ENCODE results near the gene FGF14. TPM values are rescaled to one million over a fixed set of nuclear protein-coding genes. Genes with fewer than 3 reads are reported as not detected.

The FGF14 gene
- total RNA-seq, 2 experiments from 2014 or later = not detected

DNA sequence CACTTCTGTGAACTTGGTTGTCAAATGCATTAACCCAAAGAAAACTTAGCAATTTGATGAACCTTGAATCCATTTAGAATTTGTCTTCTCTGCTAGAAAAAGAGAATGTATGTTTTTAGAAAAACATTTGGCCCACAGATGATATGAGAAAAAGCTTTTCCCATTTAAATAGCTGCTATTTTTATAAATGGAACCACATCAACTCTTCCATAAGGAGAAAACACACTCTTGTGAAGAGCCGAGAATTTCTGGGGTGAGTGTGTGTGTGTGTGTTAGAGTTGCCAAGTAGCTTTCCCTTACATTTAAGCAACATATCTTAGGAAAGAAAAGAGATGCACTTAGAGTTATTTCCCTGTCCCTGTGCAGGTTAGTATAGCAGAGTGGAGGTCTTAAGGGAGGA, 626.6 kb downstream of the FGF14 start:
- CTCF ChIA-PET = no interaction called here
- POLR2A ChIA-PET = no interaction called here

DNA sequence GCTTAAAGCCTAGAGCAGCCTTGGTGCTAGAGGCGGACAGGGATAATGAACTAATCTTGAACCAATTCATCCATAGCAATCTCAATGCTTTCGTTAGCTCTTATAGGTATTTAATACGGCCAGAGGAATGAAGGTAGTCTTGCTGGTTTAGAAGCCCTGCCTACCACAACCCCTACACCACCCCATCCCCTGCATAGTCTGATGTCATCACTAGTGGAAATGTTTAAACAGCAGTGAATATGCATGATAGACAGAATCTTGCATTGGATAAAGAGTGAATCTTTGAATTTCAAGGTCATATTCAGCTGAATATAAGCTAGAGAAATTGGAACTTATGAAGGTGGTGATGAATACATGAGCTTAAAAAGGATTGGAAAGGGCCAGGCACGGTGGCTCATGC, 627.5 kb downstream of the FGF14 start:
- ChIA-PET CTCF (no interaction called here), POLR2A (no interaction called here)

GRCh38 chr13:101773062-101773461, 628.8 kb downstream of the FGF14 start:
- ChIA-PET CTCF (no interaction called here), POLR2A (no interaction called here)

DNA sequence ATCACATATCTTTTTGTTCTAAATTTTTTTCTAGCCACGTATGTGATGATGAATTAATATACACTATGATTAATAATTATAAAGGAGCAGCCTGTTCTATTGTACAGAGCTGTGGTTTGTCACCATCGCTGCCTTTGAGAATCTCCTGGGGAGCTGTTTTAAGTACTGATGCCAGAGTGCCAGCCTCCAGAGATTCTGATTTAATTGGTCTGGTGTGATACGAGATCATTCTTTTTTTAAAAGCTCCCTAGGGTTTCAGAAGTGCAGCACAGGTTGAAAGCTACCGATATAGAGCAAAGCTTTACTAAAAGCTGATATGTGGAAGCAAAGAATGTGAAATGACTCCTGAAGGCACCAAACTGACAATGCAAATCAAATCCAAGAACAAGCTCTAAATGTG, 634.7 kb downstream of the FGF14 start:
- ChIA-PET CTCF (no interaction called here), POLR2A (no interaction called here)

DNA sequence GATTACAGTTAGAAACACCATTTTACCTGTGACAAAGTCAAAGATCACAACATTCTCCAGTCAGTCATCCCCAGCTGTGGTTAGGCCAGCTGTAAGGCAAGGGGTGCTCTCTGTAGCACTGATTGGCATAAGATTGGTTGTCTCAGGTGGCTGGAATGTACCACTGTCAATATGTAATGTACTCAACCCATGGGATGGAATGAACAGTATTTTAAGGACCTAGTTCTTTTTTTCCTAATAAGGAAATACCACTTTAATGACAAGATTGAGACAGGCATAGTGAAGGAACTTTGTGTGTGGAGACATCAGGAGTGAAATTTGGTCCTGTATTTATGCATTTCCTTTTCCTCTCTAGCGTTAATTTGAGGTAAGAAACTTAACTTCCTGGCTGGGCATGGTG, 638.7 kb downstream of the FGF14 start:
- ChIA-PET POLR2A (no interaction called here), CTCF (no interaction called here)

- ChIA-PET POLR2A (interaction anchor here (0.5 kb wide), 1 partner anchor 622 kb away, joined by 3 read pairs; no protein-coding TSS in a partner anchor), CTCF (interaction anchor here (0.7 to 1.2 kb wide), 2 partner anchors 14 to 250 kb away, joined by 3 read pairs; no protein-coding TSS in a partner anchor)
Observed at GRCh38 chr13:101757446-101758039, 644.3 kb downstream of the FGF14 start.

DNA sequence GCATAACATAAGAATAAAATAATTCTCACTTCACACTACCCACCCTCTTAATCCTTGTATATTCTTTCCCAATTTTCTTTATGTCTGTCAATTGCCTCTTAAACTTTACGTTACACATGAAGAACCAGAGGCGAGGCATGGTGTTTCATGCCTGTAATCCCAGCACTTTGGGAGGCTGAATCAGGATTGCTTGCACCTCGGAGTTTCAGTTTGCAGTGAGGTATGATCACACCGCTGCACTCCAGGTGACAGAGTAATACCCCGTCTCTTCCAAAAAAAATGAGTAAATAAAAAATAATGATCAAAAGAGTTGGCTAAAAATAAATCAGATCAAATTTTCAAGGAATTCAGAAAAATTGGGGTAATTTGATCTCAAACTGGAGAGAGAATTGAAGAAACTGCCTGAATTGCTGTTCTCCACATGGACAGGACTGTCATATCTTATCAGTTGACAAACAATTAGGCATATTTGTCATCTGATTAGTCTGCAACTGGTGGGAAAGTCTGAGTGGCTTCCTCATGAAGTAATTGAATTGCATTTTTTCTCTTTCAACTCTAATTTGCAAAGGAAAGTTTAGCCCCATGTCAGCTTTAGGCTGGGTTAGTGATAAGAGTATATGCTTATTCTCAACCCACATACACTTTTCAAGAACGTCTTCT, 646.5 kb downstream of the FGF14 start:
- CTCF ChIA-PET = no interaction called here

DNA sequence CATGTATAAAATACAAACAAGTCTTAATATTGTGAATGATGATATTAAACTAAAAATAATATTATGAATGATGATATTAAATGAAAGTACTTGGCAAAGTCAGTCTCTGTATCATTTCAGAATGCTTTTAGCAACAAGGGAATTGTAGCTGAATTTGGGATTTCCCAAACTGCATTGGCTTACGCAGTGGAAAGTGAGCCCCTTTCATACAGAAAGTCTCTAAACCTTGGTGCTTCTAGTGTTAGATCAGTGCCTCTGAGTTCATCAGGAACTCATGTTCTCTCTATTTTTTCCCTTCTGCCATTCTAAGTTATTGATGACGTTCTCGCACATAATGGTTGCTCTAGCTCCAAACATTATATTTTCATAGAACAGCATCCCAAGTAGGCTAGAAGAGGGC, 649.4 kb downstream of the FGF14 start:
- CTCF ChIA-PET = no interaction called here
- POLR2A ChIA-PET = no interaction called here

More for the DNA sequence above, 646.5 kb downstream of the FGF14 start:
- POLR2A ChIA-PET = no interaction called here

- ChIA-PET CTCF (no interaction called here), POLR2A (no interaction called here)
Observed at GRCh38 chr13:101751488-101751887, 650.4 kb downstream of the FGF14 start.

DNA sequence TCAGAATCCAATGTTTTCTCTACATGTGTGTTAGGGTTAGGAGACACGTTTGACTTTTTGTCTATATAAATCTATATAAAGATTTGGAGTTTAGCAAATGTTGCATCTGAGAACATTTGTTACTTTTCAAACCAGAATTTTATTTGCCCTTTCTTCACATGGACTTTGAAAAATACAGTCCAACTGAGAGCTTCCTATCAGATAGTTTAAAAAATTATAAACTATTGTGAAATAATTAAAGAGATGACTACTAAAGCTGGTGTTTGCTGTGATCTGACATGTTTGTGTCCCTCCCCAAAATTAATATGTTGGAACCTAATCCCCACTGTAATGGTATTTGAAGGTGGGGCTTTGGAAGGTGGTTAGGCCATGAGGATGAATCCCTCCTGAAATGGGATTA, 652.3 kb downstream of the FGF14 start:
- POLR2A ChIA-PET = no interaction called here
- CTCF ChIA-PET = no interaction called here

GRCh38 chr13:101747039-101747438, 654.8 kb downstream of the FGF14 start:
- ChIA-PET CTCF (no interaction called here), POLR2A (no interaction called here)

- POLR2A ChIA-PET = no interaction called here
- CTCF ChIA-PET = no interaction called here
Observed at GRCh38 chr13:101746513-101746912, 655.3 kb downstream of the FGF14 start.

GRCh38 chr13:101739382-101740178, 662.3 kb downstream of the FGF14 start:
- CTCF ChIA-PET = no interaction called here

GRCh38 chr13:101738336-101738735, 663.5 kb downstream of the FGF14 start:
- ChIA-PET CTCF (no interaction called here), POLR2A (no interaction called here)

More at GRCh38 chr13:101739382-101740178, 662.3 kb downstream of the FGF14 start:
- POLR2A ChIA-PET = no interaction called here

DNA sequence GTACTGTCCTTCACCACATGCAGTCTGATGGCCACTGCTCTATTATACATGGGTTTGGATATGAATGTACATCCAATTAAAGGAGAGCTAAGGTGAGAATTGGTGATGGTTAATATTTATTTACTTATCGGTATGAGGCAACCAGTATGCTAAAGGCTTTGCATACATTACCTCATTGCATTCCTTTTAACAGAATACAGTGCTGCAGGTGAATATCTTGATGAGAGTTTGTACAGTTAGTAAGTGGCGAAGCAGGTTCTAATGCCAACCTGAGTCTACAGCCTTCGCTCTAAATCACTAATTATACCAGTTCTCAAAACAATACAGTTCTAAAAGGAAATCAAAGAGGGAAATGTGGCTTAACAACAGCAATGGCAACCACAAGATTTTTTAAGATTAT, 665.3 kb downstream of the FGF14 start:
- CTCF ChIA-PET = no interaction called here
- POLR2A ChIA-PET = no interaction called here

- ChIA-PET CTCF (no interaction called here), POLR2A (no interaction called here)
Observed at GRCh38 chr13:101730420-101731000, 671.3 kb downstream of the FGF14 start.

DNA sequence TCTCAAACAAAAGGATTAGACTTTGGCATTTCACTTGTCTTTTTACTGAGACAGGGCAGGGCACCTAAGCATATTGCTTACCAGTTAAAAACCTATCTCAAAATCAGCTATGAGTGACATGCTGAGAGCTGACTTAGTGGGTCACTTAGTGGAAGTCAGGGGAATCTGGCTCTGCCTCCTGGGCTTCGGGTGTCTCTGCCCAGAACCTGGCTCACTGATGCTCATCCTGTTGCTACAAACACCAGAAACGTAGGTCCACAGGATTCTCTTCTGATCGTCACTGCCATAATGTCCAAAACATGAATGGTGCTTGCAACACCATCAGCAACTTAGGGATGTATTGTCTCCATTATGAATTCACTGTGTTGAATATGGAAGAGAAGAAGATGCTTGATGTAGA, 673.2 kb downstream of the FGF14 start:
- POLR2A ChIA-PET = no interaction called here
- CTCF ChIA-PET = no interaction called here

GRCh38 chr13:101728021-101728420, 673.8 kb downstream of the FGF14 start:
- CTCF ChIA-PET = no interaction called here
- POLR2A ChIA-PET = no interaction called here

DNA sequence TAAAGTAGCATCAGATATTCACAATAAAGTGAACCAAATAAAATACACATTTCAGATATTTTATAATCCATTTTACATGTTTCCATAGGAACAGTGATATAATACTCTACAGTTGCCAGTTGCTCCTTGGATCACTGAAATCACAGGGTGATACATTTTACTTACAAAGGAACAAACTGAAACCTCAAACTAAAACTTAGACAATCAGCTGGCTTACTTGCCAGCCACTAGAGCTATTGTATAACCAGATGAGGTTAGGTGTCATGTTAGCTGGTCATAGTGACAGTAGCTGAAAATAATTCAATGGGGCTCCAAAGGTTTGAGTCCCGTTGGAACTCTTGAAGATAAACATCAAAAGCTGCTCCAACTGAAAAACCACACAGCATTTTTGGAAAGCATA, 674.7 kb downstream of the FGF14 start:
- POLR2A ChIA-PET = no interaction called here
- CTCF ChIA-PET = no interaction called here

- ChIA-PET POLR2A (no interaction called here), CTCF (no interaction called here)
Observed at GRCh38 chr13:101726681-101727080, 675.2 kb downstream of the FGF14 start.

DNA sequence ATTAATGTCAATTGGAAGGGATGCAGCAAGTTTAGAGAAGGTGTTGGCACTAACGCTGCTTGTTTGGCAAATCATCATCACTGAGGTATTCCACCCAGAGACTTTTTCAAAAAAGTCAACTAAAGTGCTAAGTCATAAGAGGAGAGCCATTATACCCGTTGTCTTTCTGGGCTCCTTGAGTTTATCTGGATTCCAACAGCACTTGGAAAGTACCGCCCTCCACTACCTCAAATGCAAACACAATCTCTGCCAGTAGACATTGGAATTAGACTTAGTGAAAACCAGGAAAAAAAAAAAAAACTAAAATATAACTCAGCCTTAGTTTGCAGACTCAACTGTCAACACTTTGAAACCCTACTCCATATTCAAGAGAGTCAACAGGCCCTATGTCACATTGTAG, 683.4 kb downstream of the FGF14 start:
- ChIA-PET CTCF (no interaction called here), POLR2A (no interaction called here)
